HCT116 (cell line): ENCODE results near the gene YBEY. TPM values are rescaled to one million over a fixed set of nuclear protein-coding genes. Genes with fewer than 3 reads are reported as not detected.

Experiments
- ATAC-seq: fragments of 200-7000 bp; cut with Tn5 transposase; 2 replicates; pipeline ENCODE4 v1.9.1; 2020; ENCODE audit warnings: mild to moderate bottlenecking, moderate library complexity
- BruUV-seq: library from RNA; stranded (reverse); fragments of 400-500 nt; replicated peaks from 2 replicates; lab custom pipeline; 2021; lab: Mats Ljungman, UMichigan
- CTCF ChIA-PET: fragments of 300-600 bp; sonication (Branson Sonifier 250); formaldehyde crosslinking; loops from one replicate; lab custom pipeline; 2021; ENCODE audit warnings: antibody characterized with exemption; lab: Charles Lee
- POLR2A ChIA-PET: fragments of 300-600, 350-600 bp; sonication (Branson Sonifier 250); formaldehyde crosslinking; loops from one replicate; lab custom pipeline; 2021; ENCODE audit warnings: antibody characterized with exemption; lab: Charles Lee
- RAD21 ChIA-PET, 2 experiments: fragments of 300-600 bp; sonication (Branson Sonifier 250); formaldehyde crosslinking; loops; one replicate each; lab custom pipeline; 2023; ENCODE audit warnings: low total read pairs in 2 of 2; ENCODE audit not compliant: uncharacterized antibody in 2 of 2, unreplicated experiment in 2 of 2, low non-redundant PET in 1 of 2; lab: Charles Lee
- DNase-seq: peaks from one replicate; pipeline ENCODE4 v3.0.0-alpha.2; 2010; ENCODE audit warnings: low read depth, low spot score
- H2AFZ ChIP-seq: fragments of 200-600 bp; shearing (Covaris generic), sonication (generic); 2 replicates; pipeline ENCODE4 v1.6.1; 2017; ENCODE audit warnings: low read depth, mixed run types, mixed read lengths, antibody characterized with exemption, low read length; ENCODE audit not compliant: poor library complexity, severe bottlenecking
- H3K27ac ChIP-seq: 2 replicates; pipeline ENCODE4 v1.5.1; 2012; ENCODE audit warnings: low read depth, low read length
- H3K27me3 ChIP-seq: fragments of 200-600 bp; sonication (generic); 2 replicates; pipeline ENCODE4 v1.6.1; 2016; ENCODE audit warnings: mixed run types, low read length, mixed read lengths; ENCODE audit not compliant: insufficient read depth
- H3K36me3 ChIP-seq, 2 experiments: fragments of 200-500 bp in 1 of 2; fragments of 200-600 bp in 1 of 2; sonication (Bioruptor generic) in 1 of 2; sonication (generic) in 1 of 2; 2 replicates each; pipeline versions ENCODE4 v1.5.1 to v1.6.1; 2014 to 2016; ENCODE audit warnings: low read length in 2 of 2, inconsistent platforms in 1 of 2, mixed read lengths in 1 of 2, mixed run types in 1 of 2; ENCODE audit not compliant: insufficient read depth in 2 of 2, control insufficient read depth in 1 of 2
- H3K4me1 ChIP-seq, 2 experiments: fragments of 200-600 bp in 1 of 2; sonication (generic) in 1 of 2; 2 replicates each; pipeline versions ENCODE4 v1.5.1 to v1.6.1; 2012 to 2017; ENCODE audit warnings: low read length in 2 of 2, inconsistent platforms in 1 of 2, mild to moderate bottlenecking in 1 of 2, mixed read lengths in 1 of 2, mixed run types in 1 of 2, moderate library complexity in 1 of 2; ENCODE audit not compliant: insufficient read depth in 2 of 2, control insufficient read depth in 1 of 2
- H3K4me2 ChIP-seq: fragments of 200-600 bp; sonication (generic); 2 replicates; pipeline ENCODE4 v1.6.1; 2017; ENCODE audit warnings: mixed run types, low read length, mixed read lengths
- H3K4me3 ChIP-seq, 2 experiments: fragments of 200-600 bp in 1 of 2; sonication (generic) in 1 of 2; replicated peaks in 1 of 2; 2 replicates each; pipeline ENCODE4 v1.5.1; 2011 to 2016; ENCODE audit warnings: low read length in 2 of 2, control low read depth in 1 of 2, low read depth in 1 of 2, mild to moderate bottlenecking in 1 of 2, mixed read lengths in 1 of 2, mixed run types in 1 of 2
- H3K79me2 ChIP-seq: fragments of 200-600 bp; sonication (generic); 2 replicates; pipeline ENCODE4 v1.6.1; 2017; ENCODE audit warnings: mild to moderate bottlenecking, mixed run types, low read length, moderate library complexity, mixed read lengths; ENCODE audit not compliant: insufficient read depth
- H3K9ac ChIP-seq: fragments of 200-600 bp; sonication (generic); 2 replicates; pipeline ENCODE4 v1.6.1; 2016; ENCODE audit warnings: low read length, mixed read lengths
- H3K9me2 ChIP-seq: fragments of 200-600 bp; sonication (generic), shearing (Covaris generic); 2 replicates; pipeline ENCODE4 v1.6.1; 2017; ENCODE audit warnings: mixed run types, mild to moderate bottlenecking, moderate library complexity; ENCODE audit not compliant: insufficient read depth
- H3K9me3 ChIP-seq, 2 experiments: fragments of 200-500 bp in 1 of 2; fragments of 200-600 bp in 1 of 2; sonication (Bioruptor generic) in 1 of 2; sonication (generic) in 1 of 2; 2 replicates each; pipeline ENCODE4 v1.6.1; 2014 to 2017; ENCODE audit warnings: low read length in 2 of 2, mixed read lengths in 2 of 2, inconsistent platforms in 1 of 2, low read depth in 1 of 2, mild to moderate bottlenecking in 1 of 2, mixed run types in 1 of 2, moderate library complexity in 1 of 2; ENCODE audit not compliant: control insufficient read depth in 1 of 2, insufficient read depth in 1 of 2
- H4K20me1 ChIP-seq: fragments of 200-600 bp; sonication (generic), shearing (Covaris generic); 2 replicates; pipeline ENCODE4 v1.6.1; 2017; ENCODE audit warnings: mixed run types, mild to moderate bottlenecking, moderate library complexity; ENCODE audit not compliant: insufficient read depth
- ATF3 ChIP-seq: IDR thresholded peaks from 2 replicates; pipeline ENCODE4 v1.6.1; 2012
- CBX3 ChIP-seq: IDR thresholded peaks from 2 replicates; pipeline ENCODE4 v1.6.1; 2012; ENCODE audit warnings: low read depth
- MAX ChIP-seq: IDR thresholded peaks from 2 replicates; pipeline ENCODE4 v1.6.1; 2012
- RAD21 ChIP-seq: IDR thresholded peaks from 2 replicates; pipeline ENCODE4 v1.6.1; 2012; ENCODE audit warnings: low read depth, mild to moderate bottlenecking
- intact Hi-C: fragments of 100-400 bp; cut with micrococcal nuclease; formaldehyde crosslinking; loops from 2 replicates; pipeline ENCODE4 v1.10.0; 2022
- total RNA-seq: library from RNA; stranded (reverse); gene quantifications from one replicate; pipeline ENCODE4 v1.2.1, GENCODE V29; 2021; ENCODE audit not compliant: unreplicated experiment
- TF ChIP-seq, protein P1 (sequence below): IDR thresholded peaks from 2 replicates; pipeline ENCODE4 v1.6.1; 2012; ENCODE audit warnings: low read depth
- TF ChIP-seq, protein P2 (sequence below), 3 experiments: fragments of 200-600 bp in 1 of 3; sonication (generic) in 1 of 3; IDR thresholded peaks in 2 of 3; conservative IDR thresholded peaks in 1 of 3; 2 replicates each; pipeline ENCODE4 v1.5.1; 2012 to 2017; ENCODE audit warnings: low read depth in 2 of 3, low read length in 2 of 3, antibody characterized with exemption in 1 of 3, borderline replicate concordance in 1 of 3, control low read depth in 1 of 3, mild to moderate bottlenecking in 1 of 3, mixed read lengths in 1 of 3, mixed run types in 1 of 3, moderate library complexity in 1 of 3; ENCODE audit not compliant: insufficient read depth in 1 of 3

YBEY gene
- total RNA-seq, 1 experiment from 2014 or later, result 31.5 TPM

- ChIA-PET RAD21 (no interaction called here), POLR2A (no interaction called here), CTCF (no interaction called here)
- TF ChIP-seq ATF3 (no peak), CBX3 (no peak), MAX (no peak), RAD21 (no peak)
- TF ChIP-seq, protein P1, sequence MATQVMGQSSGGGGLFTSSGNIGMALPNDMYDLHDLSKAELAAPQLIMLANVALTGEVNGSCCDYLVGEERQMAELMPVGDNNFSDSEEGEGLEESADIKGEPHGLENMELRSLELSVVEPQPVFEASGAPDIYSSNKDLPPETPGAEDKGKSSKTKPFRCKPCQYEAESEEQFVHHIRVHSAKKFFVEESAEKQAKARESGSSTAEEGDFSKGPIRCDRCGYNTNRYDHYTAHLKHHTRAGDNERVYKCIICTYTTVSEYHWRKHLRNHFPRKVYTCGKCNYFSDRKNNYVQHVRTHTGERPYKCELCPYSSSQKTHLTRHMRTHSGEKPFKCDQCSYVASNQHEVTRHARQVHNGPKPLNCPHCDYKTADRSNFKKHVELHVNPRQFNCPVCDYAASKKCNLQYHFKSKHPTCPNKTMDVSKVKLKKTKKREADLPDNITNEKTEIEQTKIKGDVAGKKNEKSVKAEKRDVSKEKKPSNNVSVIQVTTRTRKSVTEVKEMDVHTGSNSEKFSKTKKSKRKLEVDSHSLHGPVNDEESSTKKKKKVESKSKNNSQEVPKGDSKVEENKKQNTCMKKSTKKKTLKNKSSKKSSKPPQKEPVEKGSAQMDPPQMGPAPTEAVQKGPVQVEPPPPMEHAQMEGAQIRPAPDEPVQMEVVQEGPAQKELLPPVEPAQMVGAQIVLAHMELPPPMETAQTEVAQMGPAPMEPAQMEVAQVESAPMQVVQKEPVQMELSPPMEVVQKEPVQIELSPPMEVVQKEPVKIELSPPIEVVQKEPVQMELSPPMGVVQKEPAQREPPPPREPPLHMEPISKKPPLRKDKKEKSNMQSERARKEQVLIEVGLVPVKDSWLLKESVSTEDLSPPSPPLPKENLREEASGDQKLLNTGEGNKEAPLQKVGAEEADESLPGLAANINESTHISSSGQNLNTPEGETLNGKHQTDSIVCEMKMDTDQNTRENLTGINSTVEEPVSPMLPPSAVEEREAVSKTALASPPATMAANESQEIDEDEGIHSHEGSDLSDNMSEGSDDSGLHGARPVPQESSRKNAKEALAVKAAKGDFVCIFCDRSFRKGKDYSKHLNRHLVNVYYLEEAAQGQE, result no peak
- TF ChIP-seq, protein P2, sequence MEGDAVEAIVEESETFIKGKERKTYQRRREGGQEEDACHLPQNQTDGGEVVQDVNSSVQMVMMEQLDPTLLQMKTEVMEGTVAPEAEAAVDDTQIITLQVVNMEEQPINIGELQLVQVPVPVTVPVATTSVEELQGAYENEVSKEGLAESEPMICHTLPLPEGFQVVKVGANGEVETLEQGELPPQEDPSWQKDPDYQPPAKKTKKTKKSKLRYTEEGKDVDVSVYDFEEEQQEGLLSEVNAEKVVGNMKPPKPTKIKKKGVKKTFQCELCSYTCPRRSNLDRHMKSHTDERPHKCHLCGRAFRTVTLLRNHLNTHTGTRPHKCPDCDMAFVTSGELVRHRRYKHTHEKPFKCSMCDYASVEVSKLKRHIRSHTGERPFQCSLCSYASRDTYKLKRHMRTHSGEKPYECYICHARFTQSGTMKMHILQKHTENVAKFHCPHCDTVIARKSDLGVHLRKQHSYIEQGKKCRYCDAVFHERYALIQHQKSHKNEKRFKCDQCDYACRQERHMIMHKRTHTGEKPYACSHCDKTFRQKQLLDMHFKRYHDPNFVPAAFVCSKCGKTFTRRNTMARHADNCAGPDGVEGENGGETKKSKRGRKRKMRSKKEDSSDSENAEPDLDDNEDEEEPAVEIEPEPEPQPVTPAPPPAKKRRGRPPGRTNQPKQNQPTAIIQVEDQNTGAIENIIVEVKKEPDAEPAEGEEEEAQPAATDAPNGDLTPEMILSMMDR (IDR thresholded peaks at IDR 0.05 in 2 of 3, conservative IDR thresholded peaks at IDR 0.05 in 1 of 3; ENCODE audit: borderline replicate concordance in 1 of 3, insufficient read depth in 1 of 3, low read depth in 2 of 3, low read length in 2 of 3), result no peak
- BruUV-seq, result no TSS peak
- H3K27ac ChIP-seq, result no peak overlapping the region
- H3K36me3 ChIP-seq, result peaks cover 0 to 2% of the 10 kb centered on the region in 2 experiments; a peak in 1 of 4 replicates
- H3K4me1 ChIP-seq, result no peaks in the 10 kb centered on the region
- H3K27me3 ChIP-seq, result no peaks in the 10 kb centered on the region
- intact Hi-C loops, result no loop called here
- H3K79me2 ChIP-seq, result no peaks in the 10 kb centered on the region
- H4K20me1 ChIP-seq, result no peaks in the 10 kb centered on the region
- H3K9me2 ChIP-seq, result no peaks in the 10 kb centered on the region
- H3K9ac ChIP-seq, result no peak overlapping the region
- no peaks in the 10 kb centered on the region for H3K9me3 ChIP-seq
- ATAC-seq (no peak), DNase-seq (no peak)
- no peak overlapping the region for H3K4me2 ChIP-seq
- H3K4me3 ChIP-seq, result no peak overlapping the region
- H2AFZ ChIP-seq, result no peak overlapping the region
Observed at GRCh38 chr21:46297338-46298271, 11.5 kb downstream of the YBEY start.
